ENCODE measurements around the gene MZT1. TPM values are rescaled to one million over a fixed set of nuclear protein-coding genes. Genes with fewer than 3 reads are reported as not detected.
A peak's percentile ranks its signal among the peaks of the same experiment; 100 is the strongest.

MZT1 gene, protein sequence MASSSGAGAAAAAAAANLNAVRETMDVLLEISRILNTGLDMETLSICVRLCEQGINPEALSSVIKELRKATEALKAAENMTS
- total RNA-seq (ENCODE audit: low replicate concordance) = 63.5 and 80.3 TPM in 2 replicates

- Histone ChIP-seq H3K4me1 (peaks cover 23% of the 10 kb centered on the region), H3K27me3 (no peaks in the 10 kb centered on the region), H3K27ac (no peak within 1 kb of the TSS), H3K4me3 (peak within 1 kb of the TSS; percentile 67), H4K20me1 (ENCODE audit: low read depth) (peaks cover 11% of the 10 kb centered on the region), H3K9ac (peak within 1 kb of the TSS; percentile 38), H3K36me3 (peaks cover 10% of the 10 kb centered on the region), H3K4me2 (peak within 1 kb of the TSS; percentile 88), H3K9me3 (ENCODE audit: low read depth) (no peaks in the 10 kb centered on the region), H3F3A (ENCODE audit: low read depth) (no peaks in the 10 kb centered on the region), H3K79me2 (ENCODE audit: low read depth) (peaks cover 92% of the 10 kb centered on the region), H2AFZ (replicated peaks) (peak within 1 kb of the TSS; percentile 84)
- TF ChIP-seq EZH2phosphoT487 (IDR thresholded peaks at IDR 0.05) (no peak), CTCF (IDR thresholded peaks at IDR 0.05) (no peak), EZH2 (IDR thresholded peaks at IDR 0.05) (no peak)
- Mint-ChIP-seq H3K9me3 (peaks cover 19% of the 10 kb centered on the region), H3K27me3 (ENCODE audit: insufficient read depth, low read depth) (peaks cover 3% of the 10 kb centered on the region), H3K4me3 (peak within 1 kb of the TSS; percentile 99), H3K4me1 (peaks cover 22% of the 10 kb centered on the region), H3K27ac (peak within 1 kb of the TSS; percentile 98), H3K36me3 (peaks cover 36% of the 10 kb centered on the region)
- peak; percentile 94 for DNase-seq (ENCODE audit: low spot score)
These were observed at the start of gene MZT1, which contains the start of gene BORA for GRCh38 chr13:72727417-72728289. TSS of gene MZT1 (minus strand) at chr13:72727629. CDS start at chr13:72727602, 27 bp downstream. TSS of gene BORA (plus strand) at chr13:72727923. CDS start at chr13:72728941, 1,018 bp downstream.

GRCh38 chr13:72774019-72774418 is 46.6 kb upstream of the MZT1 start:
- no peaks in the 10 kb centered on the region for H3F3A ChIP-seq (ENCODE audit: low read depth)
- H3K4me3 Mint-ChIP-seq = no peak overlapping the region
- no peaks in the 10 kb centered on the region for H3K9me3 Mint-ChIP-seq
- peaks cover 12% of the 10 kb centered on the region for H3K36me3 Mint-ChIP-seq
- H3K4me3 ChIP-seq = no peak overlapping the region
- peaks cover 14% of the 10 kb centered on the region for H3K79me2 ChIP-seq (ENCODE audit: low read depth)
- no peaks in the 10 kb centered on the region for H3K27me3 Mint-ChIP-seq (ENCODE audit: insufficient read depth, low read depth)
- H3K9ac ChIP-seq = no peak overlapping the region
- no peaks in the 10 kb centered on the region for H3K27me3 ChIP-seq
- TF ChIP-seq CTCF (IDR thresholded peaks at IDR 0.05) (no peak), EZH2phosphoT487 (IDR thresholded peaks at IDR 0.05) (no peak), EZH2 (IDR thresholded peaks at IDR 0.05) (no peak)
- no peaks in the 10 kb centered on the region for H3K4me1 ChIP-seq
- no peaks in the 10 kb centered on the region for H4K20me1 ChIP-seq (ENCODE audit: low read depth)
- no peak for DNase-seq (ENCODE audit: low spot score)
- no peak overlapping the region for H3K4me2 ChIP-seq
- H2AFZ ChIP-seq (replicated peaks) = no peak overlapping the region
- no peak overlapping the region for H3K27ac ChIP-seq
- H3K9me3 ChIP-seq (ENCODE audit: low read depth) = no peaks in the 10 kb centered on the region
- H3K36me3 ChIP-seq = peaks cover 43% of the 10 kb centered on the region
- no peak overlapping the region for H3K27ac Mint-ChIP-seq
- H3K4me1 Mint-ChIP-seq = no peaks in the 10 kb centered on the region

DNA sequence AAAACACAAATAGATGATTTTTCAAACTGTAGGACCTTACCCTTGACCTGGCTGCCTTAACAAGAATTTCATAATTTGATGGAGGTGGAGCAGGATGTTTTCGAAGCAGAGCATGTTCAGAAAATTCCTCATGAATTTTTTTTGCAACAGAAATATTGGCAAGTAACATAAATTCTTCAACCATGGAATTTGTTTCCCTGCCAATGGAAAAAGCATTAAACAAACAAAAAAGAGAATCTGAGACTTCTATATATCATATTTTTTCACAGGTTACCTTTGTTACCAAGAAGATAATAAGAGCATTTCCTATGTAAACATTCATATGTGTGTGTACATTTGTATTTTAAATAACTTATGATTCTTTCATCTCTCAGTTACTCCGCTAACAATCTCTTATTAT is 36.0 kb upstream of the MZT1 start:
- Histone ChIP-seq H3K36me3 (peaks cover 45% of the 10 kb centered on the region), H3K79me2 (ENCODE audit: low read depth) (no peaks in the 10 kb centered on the region), H4K20me1 (ENCODE audit: low read depth) (no peaks in the 10 kb centered on the region), H3K9me3 (ENCODE audit: low read depth) (no peaks in the 10 kb centered on the region), H3K27ac (no peak overlapping the region), H3K9ac (no peak overlapping the region), H3F3A (ENCODE audit: low read depth) (no peaks in the 10 kb centered on the region), H2AFZ (replicated peaks) (no peak overlapping the region), H3K4me2 (no peak overlapping the region), H3K27me3 (no peaks in the 10 kb centered on the region), H3K4me3 (no peak overlapping the region), H3K4me1 (no peaks in the 10 kb centered on the region)
- Mint-ChIP-seq H3K4me3 (no peak overlapping the region), H3K27me3 (ENCODE audit: insufficient read depth, low read depth) (no peaks in the 10 kb centered on the region), H3K4me1 (no peaks in the 10 kb centered on the region), H3K36me3 (peaks cover 17% of the 10 kb centered on the region), H3K9me3 (no peaks in the 10 kb centered on the region), H3K27ac (no peak overlapping the region)
- TF ChIP-seq EZH2phosphoT487 (IDR thresholded peaks at IDR 0.05) (no peak), EZH2 (IDR thresholded peaks at IDR 0.05) (no peak), CTCF (IDR thresholded peaks at IDR 0.05) (no peak)
- no peak for DNase-seq (ENCODE audit: low spot score)

All from neural progenitor cell (in vitro differentiated cells).